NT2/D1 (cell line): ENCODE data around the gene SDCCAG8.

Experiments used
- SUZ12 ChIP-seq: IDR thresholded peaks from 2 replicates; pipeline ENCODE4 v1.6.1; 2011; ENCODE audit not compliant: insufficient read length, insufficient read depth; ENCODE audit errors: extremely low read depth
- YY1 ChIP-seq: IDR thresholded peaks from 2 replicates; pipeline ENCODE4 v1.6.1; 2011; ENCODE audit not compliant: insufficient read length, insufficient read depth
- ZNF274 ChIP-seq: IDR thresholded peaks from 2 replicates; pipeline ENCODE4 v1.6.1; 2011; ENCODE audit warnings: mild to moderate bottlenecking, low read depth, low read length

- TF ChIP-seq SUZ12 (no peak), ZNF274 (no peak), YY1 (no peak)
These were observed 176.3 kb downstream of the SDCCAG8 start for GRCh38 chr1:243432136-243432535.
